Measurements from ENCODE around the gene MUS81.

Gene MUS81

GRCh38 chr11:65861533-65862183 lies 1.4 kb downstream of the MUS81 start:
- no peak for DNase-seq (ENCODE audit: low read depth in 3 of 3)

GRCh38 chr11:65862191-65862735 lies 2.0 kb downstream of the MUS81 start:
- no peak for DNase-seq (ENCODE audit: low read depth in 3 of 3)

- no peak for DNase-seq (ENCODE audit: low read depth in 3 of 3)
Measured at GRCh38 chr11:65862941-65863888, 3.0 kb downstream of the MUS81 start.

GRCh38 chr11:65863889-65864705 lies 3.9 kb downstream of the MUS81 start:
- no peak for DNase-seq (ENCODE audit: low read depth in 3 of 3)

GRCh38 chr11:65864706-65865471 lies 4.7 kb downstream of the MUS81 start:
- DNase-seq (ENCODE audit: low read depth in 3 of 3) = no peak

- no peak for DNase-seq (ENCODE audit: low read depth in 3 of 3)
Measured at GRCh38 chr11:65865550-65866172, 5.4 kb downstream of the MUS81 start.

- no peak for DNase-seq (ENCODE audit: low read depth in 3 of 3)
Measured at GRCh38 chr11:65866509-65867283, 6.5 kb downstream of the MUS81 start.

GRCh38 chr11:65867284-65868071 lies 7.2 kb downstream of the MUS81 start:
- no peak for DNase-seq (ENCODE audit: low read depth in 3 of 3)

GRCh38 chr11:65868076-65868667 lies 7.9 kb downstream of the MUS81 start:
- no peak for DNase-seq (ENCODE audit: low read depth in 3 of 3)

- DNase-seq (ENCODE audit: low read depth in 3 of 3) = no peak
Measured at GRCh38 chr11:65868907-65869306, 8.7 kb downstream of the MUS81 start.

- DNase-seq (ENCODE audit: low read depth in 3 of 3) = no peak
Measured at GRCh38 chr11:65869643-65870306, 9.5 kb downstream of the MUS81 start.

- no peak for DNase-seq (ENCODE audit: low read depth in 3 of 3)
Measured at GRCh38 chr11:65870307-65870658, 10.1 kb downstream of the MUS81 start.

- no peak for DNase-seq (ENCODE audit: low read depth in 3 of 3)
Measured at GRCh38 chr11:65870706-65871681, 10.8 kb downstream of the MUS81 start.

GRCh38 chr11:65871811-65872548 lies 11.7 kb downstream of the MUS81 start:
- no peak for DNase-seq (ENCODE audit: low read depth in 3 of 3)

- no peak for DNase-seq (ENCODE audit: low read depth in 3 of 3)
Measured at GRCh38 chr11:65872586-65873317, 12.5 kb downstream of the MUS81 start, which contains the start of gene EFEMP2. Gene EFEMP2, minus strand, starts transcription at chr11:65872800. Its CDS starts 446 bp downstream, at chr11:65872354.
